C4-2B (cell line): ENCODE measurements around the gene SSH3.

Experiments
- ZFX ChIP-seq: fragments of 450-650 bp; IDR thresholded peaks from 2 replicates; pipeline ENCODE4 v1.6.1; 2017
- TF ChIP-seq, protein P1 (sequence below): fragments of 450-650 bp; conservative IDR thresholded peaks from 2 replicates; pipeline ENCODE4 v1.5.1; 2017; ENCODE audit warnings: mild to moderate bottlenecking

DNA sequence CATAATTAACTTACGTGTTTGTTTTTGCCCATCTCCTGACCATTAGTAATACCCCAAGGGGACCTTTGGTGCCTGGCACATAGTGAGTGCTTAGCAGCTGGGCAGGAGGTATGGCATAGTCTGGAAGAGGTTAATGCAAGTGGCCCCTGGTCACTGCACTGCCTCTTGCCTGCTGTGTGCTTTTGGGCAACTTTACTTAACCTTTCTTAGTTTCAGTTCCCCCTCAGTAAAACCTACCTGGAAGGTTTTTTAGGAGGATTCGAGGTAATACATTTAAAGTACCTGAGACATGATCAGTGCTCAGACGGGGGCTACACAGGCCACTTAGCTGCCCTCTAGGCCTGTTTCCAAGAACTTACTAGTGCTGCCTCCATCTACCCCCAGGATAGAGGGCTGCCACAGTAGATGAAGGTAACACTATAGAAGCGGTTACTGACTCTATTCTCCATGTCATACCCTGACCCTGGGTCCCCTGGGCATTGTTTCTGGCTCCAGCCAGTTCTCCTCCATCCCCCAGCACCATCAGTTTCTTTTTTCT lies 46.7 kb downstream of the SSH3 start:
- TF ChIP-seq, protein P1, sequence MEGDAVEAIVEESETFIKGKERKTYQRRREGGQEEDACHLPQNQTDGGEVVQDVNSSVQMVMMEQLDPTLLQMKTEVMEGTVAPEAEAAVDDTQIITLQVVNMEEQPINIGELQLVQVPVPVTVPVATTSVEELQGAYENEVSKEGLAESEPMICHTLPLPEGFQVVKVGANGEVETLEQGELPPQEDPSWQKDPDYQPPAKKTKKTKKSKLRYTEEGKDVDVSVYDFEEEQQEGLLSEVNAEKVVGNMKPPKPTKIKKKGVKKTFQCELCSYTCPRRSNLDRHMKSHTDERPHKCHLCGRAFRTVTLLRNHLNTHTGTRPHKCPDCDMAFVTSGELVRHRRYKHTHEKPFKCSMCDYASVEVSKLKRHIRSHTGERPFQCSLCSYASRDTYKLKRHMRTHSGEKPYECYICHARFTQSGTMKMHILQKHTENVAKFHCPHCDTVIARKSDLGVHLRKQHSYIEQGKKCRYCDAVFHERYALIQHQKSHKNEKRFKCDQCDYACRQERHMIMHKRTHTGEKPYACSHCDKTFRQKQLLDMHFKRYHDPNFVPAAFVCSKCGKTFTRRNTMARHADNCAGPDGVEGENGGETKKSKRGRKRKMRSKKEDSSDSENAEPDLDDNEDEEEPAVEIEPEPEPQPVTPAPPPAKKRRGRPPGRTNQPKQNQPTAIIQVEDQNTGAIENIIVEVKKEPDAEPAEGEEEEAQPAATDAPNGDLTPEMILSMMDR: no peak
- TF ChIP-seq ZFX: no peak
